HepG2 (cell line): Measurements from ENCODE around the gene PPP2R2C. TPM values are rescaled to one million over a fixed set of nuclear protein-coding genes. Genes with fewer than 3 reads are reported as not detected.

Experiments
- ATAC-seq: fragments of 200-7000 bp; cut with Tn5 transposase; 3 replicates; pipeline ENCODE4 v1.9.1; 2020; ENCODE audit warnings: mild to moderate bottlenecking, moderate library complexity
- BruUV-seq: library from RNA; stranded (reverse); fragments of 400-500 nt; replicated peaks from 2 replicates; lab custom pipeline; 2021; lab: Mats Ljungman, UMichigan
- CTCF ChIA-PET: fragments of 300-600 bp; formaldehyde crosslinking; extraction: SDS; loops from one replicate; lab custom pipeline; 2021; ENCODE audit warnings: low total read pairs, inconsistent platforms, low intra/inter-chr PET ratio; lab: Yijun Ruan, JAX
- POLR2A ChIA-PET: fragments of 350-600 bp; sonication (Branson Sonifier 250); formaldehyde crosslinking; loops from one replicate; lab custom pipeline; 2020; ENCODE audit warnings: antibody characterized with exemption, inconsistent platforms; lab: Yijun Ruan, JAX
- DNase-seq: peaks from one replicate; pipeline ENCODE4 v3.0.0-alpha.2; 2015; ENCODE audit warnings: low spot score
- FAIRE-seq: peaks from 3 replicates; lab custom pipeline; 2011; peaks lifted over from hg19 to GRCh38; lab: Jason Lieb, UNC
- H2AFZ ChIP-seq: one replicate; pipeline ENCODE4 v1.6.1; 2011; ENCODE audit warnings: low read length, inconsistent platforms
- H3K27ac ChIP-seq: fragments of 300-600 bp; 3 replicates; pipeline ENCODE4 v1.8.0; 2011; ENCODE audit warnings: mixed run types, mild to moderate bottlenecking, mixed read lengths, low read length, inconsistent platforms; ENCODE audit not compliant: insufficient read depth; ENCODE audit errors: extremely low read length
- H3K27me3 ChIP-seq, 2 experiments: fragments of 200-600 bp in 1 of 2; 2 replicates in 1 of 2; 3 replicates in 1 of 2; pipeline versions ENCODE4 v1.6.0 to v1.8.0; 2011; ENCODE audit warnings: low read length in 2 of 2, mild to moderate bottlenecking in 2 of 2, moderate library complexity in 2 of 2, inconsistent platforms in 1 of 2; ENCODE audit not compliant: insufficient read depth in 2 of 2, control insufficient read depth in 1 of 2
- H3K36me3 ChIP-seq, 2 experiments: fragments of 200-600 bp in 1 of 2; replicated peaks in 1 of 2; 2 replicates in 1 of 2; 3 replicates in 1 of 2; pipeline versions ENCODE4 v1.5.1 to v1.8.0; 2011; ENCODE audit warnings: low read length in 2 of 2, inconsistent platforms in 1 of 2; ENCODE audit not compliant: insufficient read depth in 2 of 2, control insufficient read depth in 1 of 2
- H3K4me1 ChIP-seq: 2 replicates; pipeline ENCODE4 v1.5.1; 2012; ENCODE audit warnings: low read length, inconsistent platforms; ENCODE audit not compliant: insufficient read depth
- H3K4me2 ChIP-seq: 2 replicates; pipeline ENCODE4 v1.6.0; 2011; ENCODE audit warnings: low read depth, low read length, inconsistent platforms
- H3K4me3 ChIP-seq, 3 experiments: fragments of 200-600 bp in 1 of 3; sonication (generic), shearing (Covaris generic) in 1 of 3; replicated peaks in 1 of 3; 2 replicates each; pipeline ENCODE4 v1.5.1; 2011 to 2016; ENCODE audit warnings: low read length in 3 of 3, inconsistent platforms in 2 of 3, low read depth in 2 of 3, mild to moderate bottlenecking in 2 of 3, control low read depth in 1 of 3, mixed read lengths in 1 of 3; ENCODE audit not compliant: insufficient read depth in 1 of 3
- H3K79me2 ChIP-seq: one replicate; pipeline ENCODE4 v1.6.1; 2011; ENCODE audit warnings: low read length, inconsistent platforms; ENCODE audit not compliant: insufficient read depth
- H3K9ac ChIP-seq: 2 replicates; pipeline ENCODE4 v1.6.0; 2011; ENCODE audit warnings: mild to moderate bottlenecking, low read depth, low read length, inconsistent platforms; ENCODE audit not compliant: insufficient read depth
- H3K9me3 ChIP-seq: 2 replicates; pipeline ENCODE4 v1.5.1; 2012; ENCODE audit warnings: mild to moderate bottlenecking, low read length
- H4K20me1 ChIP-seq: 2 replicates; pipeline ENCODE4 v1.6.0; 2011; ENCODE audit warnings: inconsistent platforms, mild to moderate bottlenecking, low read length, moderate library complexity; ENCODE audit not compliant: insufficient read depth
- AGO1 ChIP-seq: fragments of 200-400 bp; formaldehyde crosslinking; IDR thresholded peaks from 2 replicates; pipeline ENCODE4 v1.6.1; 2017; ENCODE audit warnings: mild to moderate bottlenecking, low read depth, low read length, moderate library complexity; ENCODE audit not compliant: poor library complexity, severe bottlenecking
- FOXA3 ChIP-seq: IDR thresholded peaks from 2 replicates; pipeline ENCODE4 v1.6.1; 2016; ENCODE audit warnings: missing genetic modification reagents, missing compliant biosample characterization
- HINFP ChIP-seq: sonication (generic); formaldehyde crosslinking; IDR thresholded peaks from 2 replicates; pipeline ENCODE4 v1.4.0; 2020; ENCODE audit warnings: low read depth, mild to moderate bottlenecking, missing genetic modification reagents
- MLLT10 ChIP-seq: sonication (generic); formaldehyde crosslinking; IDR thresholded peaks from 2 replicates; pipeline ENCODE4 v1.4.0; 2020; ENCODE audit warnings: missing genetic modification reagents
- NCOA5 ChIP-seq: sonication (generic); formaldehyde crosslinking; IDR thresholded peaks from 2 replicates; pipeline ENCODE4 v1.4.0; 2020; ENCODE audit warnings: missing genetic modification reagents
- PAX8 ChIP-seq: sonication (generic); formaldehyde crosslinking; IDR thresholded peaks from 2 replicates; pipeline ENCODE4 v1.8.0; 2022; ENCODE audit warnings: mild to moderate bottlenecking, missing genetic modification reagents, borderline replicate concordance
- PAXIP1 ChIP-seq: sonication (generic); formaldehyde crosslinking; conservative IDR thresholded peaks from 2 replicates; pipeline ENCODE4 v1.4.0; 2020; ENCODE audit warnings: mild to moderate bottlenecking, missing genetic modification reagents, moderate library complexity
- SKIL ChIP-seq: sonication (generic); formaldehyde crosslinking; IDR thresholded peaks from 2 replicates; pipeline ENCODE4 v1.8.0; 2022; ENCODE audit warnings: missing genetic modification reagents, mild to moderate bottlenecking, moderate library complexity, borderline replicate concordance
- SP4 ChIP-seq: sonication (generic); formaldehyde crosslinking; IDR thresholded peaks from 2 replicates; pipeline ENCODE4 v1.8.1; 2023; ENCODE audit warnings: mild to moderate bottlenecking, missing genetic modification reagents
- USF2 ChIP-seq, 2 experiments: sonication (generic) in 1 of 2; formaldehyde crosslinking in 1 of 2; IDR thresholded peaks; 2 replicates each; pipeline versions ENCODE4 v1.5.1 to v1.6.1; 2011 to 2020; ENCODE audit warnings: borderline replicate concordance in 1 of 2, low read depth in 1 of 2, low read length in 1 of 2, mild to moderate bottlenecking in 1 of 2, missing genetic modification reagents in 1 of 2, moderate library complexity in 1 of 2
- ZMAT3 ChIP-seq: sonication (generic); formaldehyde crosslinking; conservative IDR thresholded peaks from 2 replicates; pipeline ENCODE4 v1.7.0; 2021; ENCODE audit warnings: missing genetic modification reagents
- ZNF546 ChIP-seq: sonication (generic); formaldehyde crosslinking; conservative IDR thresholded peaks from 2 replicates; pipeline ENCODE4 v1.8.1; 2023; ENCODE audit warnings: mild to moderate bottlenecking, missing genetic modification reagents
- ZNF556 ChIP-seq: sonication (generic); formaldehyde crosslinking; IDR thresholded peaks from 2 replicates; pipeline ENCODE4 v1.4.0; 2020; ENCODE audit warnings: mild to moderate bottlenecking, missing genetic modification reagents, borderline replicate concordance
- ZNF75D ChIP-seq: sonication (generic); formaldehyde crosslinking; IDR thresholded peaks from 2 replicates; pipeline ENCODE4 v1.8.1; 2023; ENCODE audit warnings: missing genetic modification reagents, mild to moderate bottlenecking, borderline replicate concordance
- ZNF775 ChIP-seq: sonication (generic); formaldehyde crosslinking; IDR thresholded peaks from 2 replicates; pipeline ENCODE4 v1.4.0; 2020; ENCODE audit warnings: missing genetic modification reagents, mild to moderate bottlenecking, moderate library complexity, borderline replicate concordance
- in situ Hi-C: cut with HindIII; loops from 2 replicates; pipeline ENCODE4 v1.10.0; 2017; ENCODE audit warnings: low pct_unique_long_range_greater_than_20kb; ENCODE audit not compliant: extremely low pct_ligation_motif_present
- intact Hi-C: fragments of 100-400 bp; cut with micrococcal nuclease; formaldehyde crosslinking; loops from one replicate; pipeline ENCODE4 v1.10.0; 2022; ENCODE audit not compliant: unreplicated experiment
- polyA plus RNA-seq, 8 experiments: library from polyadenylated mRNA; depleted of rRNA in 3 of 8; stranded (reverse) in 7 of 8; unstranded in 1 of 8; fragments of >200 nt; fragmentation: Illumina TruSeq in 4 of 8; extraction: Trizol in 4 of 8; gene quantifications; 2 replicates each; pipeline versions ENCODE4 v1.2.1 to v1.2.3, GENCODE V29; 2011 to 2016; ENCODE audit warnings: low read depth in 4 of 8, missing spikeins in 1 of 8, mixed read lengths in 1 of 8; ENCODE audit not compliant: insufficient read depth in 1 of 8
- total RNA-seq, 5 experiments: library from RNA; depleted of rRNA; stranded (reverse); fragments of >200 nt; fragmentation: Illumina TruSeq; extraction: Trizol; gene quantifications; 2 replicates each; pipeline ENCODE4 v1.2.3, GENCODE V29; 2016; ENCODE audit warnings: low read depth in 1 of 5

The PPP2R2C gene
- total and polyA plus RNA-seq, 2 of the 13 experiments (the other 11 are each of a cell fraction or from before 2014, with no cell fraction given) = 0.60 to 8.6 TPM

GRCh38 chr4:6491235-6491634, 18.8 kb upstream of the PPP2R2C start:
- Histone ChIP-seq H2AFZ (no peak overlapping the region), H3K36me3 (no peaks in the 10 kb centered on the region), H3K27me3 (peaks cover 2 to 23% of the 10 kb centered on the region in 2 experiments; a peak in 4 of 5 replicates), H3K79me2 (no peaks in the 10 kb centered on the region), H3K9me3 (no peaks in the 10 kb centered on the region), H3K4me2 (no peak overlapping the region), H3K9ac (no peak overlapping the region), H3K4me1 (no peaks in the 10 kb centered on the region), H3K27ac (no peak overlapping the region), H4K20me1 (0 out of 2 replicates have a peak, but pooled peaks cover 3% of the 10 kb centered on the region), H3K4me3 (no peak overlapping the region)
- in situ Hi-C loops = no loop called here
- no TSS peak for BruUV-seq
- CTCF ChIA-PET = no interaction called here
- POLR2A ChIA-PET = no interaction called here
- no peak for DNase-seq
- intact Hi-C loops = no loop called here
- FAIRE-seq = no peak
- no peak for ATAC-seq
- no peak for TF ChIP-seq FOXA3 (CRISPR knock-in tag)
- no peak for TF ChIP-seq MLLT10 (CRISPR knock-in tag)
- no peak for TF ChIP-seq SKIL
- no peak for TF ChIP-seq AGO1
- no peak for TF ChIP-seq HINFP (CRISPR knock-in tag)
- TF ChIP-seq USF2 (IDR thresholded peaks at IDR 0.05; ENCODE audit: low read depth, low read length) = no peak
- no peak for TF ChIP-seq USF2 (CRISPR knock-in tag; IDR thresholded peaks at IDR 0.05; ENCODE audit: borderline replicate concordance)
- no peak for TF ChIP-seq ZNF775 (CRISPR knock-in tag)
- no peak for TF ChIP-seq SP4 (CRISPR knock-in tag)
- no peak for TF ChIP-seq ZNF556 (CRISPR knock-in tag)
- TF ChIP-seq ZNF75D (CRISPR knock-in tag) = no peak
- TF ChIP-seq ZMAT3 (CRISPR knock-in tag) = no peak
- TF ChIP-seq ZNF546 (CRISPR knock-in tag) = no peak
- no peak for TF ChIP-seq PAXIP1
- TF ChIP-seq PAX8 (CRISPR knock-in tag) = no peak
- TF ChIP-seq NCOA5 (CRISPR knock-in tag) = no peak
